Caco-2 (cell line): ENCODE measurements around the gene TAT. TPM values are rescaled to one million over a fixed set of nuclear protein-coding genes. Genes with fewer than 3 reads are reported as not detected.

Experiments used
- BruUV-seq: library from RNA; stranded (reverse); fragments of 400-500 nt; replicated peaks from 2 replicates; lab custom pipeline; 2021; lab: Mats Ljungman, UMichigan
- CTCF ChIA-PET: fragments of 300-600 bp; sonication (Branson Sonifier 250); formaldehyde crosslinking; loops from one replicate; lab custom pipeline; 2022; ENCODE audit warnings: antibody characterized with exemption; lab: Charles Lee
- POLR2A ChIA-PET: fragments of 300-600 bp; sonication (Branson Sonifier 250); formaldehyde crosslinking; loops from one replicate; lab custom pipeline; 2022; ENCODE audit warnings: antibody characterized with exemption; lab: Charles Lee
- DNase-seq, 2 experiments: peaks; one replicate each; pipeline versions ENCODE4 v3.0.0 to v3.0.0-alpha.2; 2020 to 2022
- H3K27me3 ChIP-seq: replicated peaks from 2 replicates; pipeline ENCODE4 v1.6.0; 2011; ENCODE audit warnings: low read length; ENCODE audit not compliant: control insufficient read depth, insufficient read depth
- H3K36me3 ChIP-seq: 2 replicates; pipeline ENCODE4 v1.5.1; 2011; ENCODE audit warnings: low read length; ENCODE audit not compliant: control insufficient read depth, insufficient read depth
- H3K4me1 ChIP-seq: fragments of 250-450 bp; sonication (Bioruptor Pico); 2 replicates; pipeline ENCODE4 v1.5.1; 2020; ENCODE audit warnings: mild to moderate bottlenecking
- H3K4me3 ChIP-seq: 2 replicates; pipeline ENCODE4 v1.5.1; 2011; ENCODE audit warnings: low read depth, mild to moderate bottlenecking, control low read depth, low read length
- H3K9me3 ChIP-seq: fragments of 250-450 bp; sonication (Bioruptor Pico); 2 replicates; pipeline ENCODE4 v1.5.1; 2020; ENCODE audit warnings: mild to moderate bottlenecking, moderate library complexity
- H3K27ac Mint-ChIP-seq: one replicate; pipeline ENCODE4 v1.8.0; 2022; ENCODE audit warnings: mixed read lengths; ENCODE audit not compliant: unreplicated experiment
- H3K27me3 Mint-ChIP-seq: one replicate; pipeline ENCODE4 v1.8.0; 2022; ENCODE audit warnings: mixed read lengths; ENCODE audit not compliant: insufficient read depth, unreplicated experiment
- H3K36me3 Mint-ChIP-seq: one replicate; pipeline ENCODE4 v1.8.0; 2022; ENCODE audit warnings: mild to moderate bottlenecking, mixed read lengths; ENCODE audit not compliant: insufficient read depth, unreplicated experiment
- H3K4me1 Mint-ChIP-seq: one replicate; pipeline ENCODE4 v1.8.0; 2022; ENCODE audit warnings: low read depth, mixed read lengths; ENCODE audit not compliant: unreplicated experiment
- H3K4me3 Mint-ChIP-seq: one replicate; pipeline ENCODE4 v1.8.0; 2022; ENCODE audit warnings: mild to moderate bottlenecking, moderate library complexity, mixed read lengths; ENCODE audit not compliant: unreplicated experiment
- H3K9me3 Mint-ChIP-seq: one replicate; pipeline ENCODE4 v1.8.0; 2022; ENCODE audit warnings: mixed read lengths; ENCODE audit not compliant: unreplicated experiment
- CTCF ChIP-seq, 2 experiments: fragments of 200-600 bp in 1 of 2; IDR thresholded peaks; 1 replicate in 1 of 2; 2 replicates in 1 of 2; pipeline versions ENCODE4 v1.5.1 to v1.8.0; 2011 to 2022; ENCODE audit warnings: antibody characterized with exemption in 1 of 2, control low read depth in 1 of 2, inconsistent platforms in 1 of 2, low read depth in 1 of 2, low read length in 1 of 2, mild to moderate bottlenecking in 1 of 2, moderate library complexity in 1 of 2; ENCODE audit not compliant: insufficient read depth in 1 of 2, severe bottlenecking in 1 of 2, unreplicated experiment in 1 of 2
- intact Hi-C: fragments of 100-400 bp; cut with micrococcal nuclease; formaldehyde crosslinking; loops from one replicate; pipeline ENCODE4 v1.10.0; 2022; ENCODE audit not compliant: unreplicated experiment
- total RNA-seq: library from RNA; stranded (reverse); gene quantifications from 2 replicates; pipeline ENCODE4 v1.2.3, GENCODE V29; 2022

Gene TAT
- total RNA-seq, 1 experiment from 2014 or later: not detected

GRCh38 chr16:71559855-71560254 lies 17.0 kb downstream of the TAT start:
- peaks cover 8% of the 10 kb centered on the region for H3K4me1 Mint-ChIP-seq
- no TSS peak for BruUV-seq
- H3K36me3 ChIP-seq: no peaks in the 10 kb centered on the region
- POLR2A ChIA-PET: no interaction called here
- peaks cover 14% of the 10 kb centered on the region for H3K9me3 Mint-ChIP-seq
- no peaks in the 10 kb centered on the region for H3K4me1 ChIP-seq
- no peak overlapping the region for H3K4me3 Mint-ChIP-seq
- no peak for TF ChIP-seq CTCF (IDR thresholded peaks at IDR 0.05; ENCODE audit: insufficient read depth in 1 of 2, low read depth in 1 of 2, low read length in 1 of 2, severe bottlenecking in 1 of 2, unreplicated experiment in 1 of 2)
- no peak overlapping the region for H3K4me3 ChIP-seq
- H3K27me3 Mint-ChIP-seq: no peaks in the 10 kb centered on the region
- H3K27ac Mint-ChIP-seq: no peak overlapping the region
- H3K27me3 ChIP-seq: no peaks in the 10 kb centered on the region
- CTCF ChIA-PET: no interaction called here
- DNase-seq: no peak
- intact Hi-C loops: no loop called here
- peaks cover 11% of the 10 kb centered on the region for H3K36me3 Mint-ChIP-seq
- H3K9me3 ChIP-seq: peaks cover 22% of the 10 kb centered on the region

DNA sequence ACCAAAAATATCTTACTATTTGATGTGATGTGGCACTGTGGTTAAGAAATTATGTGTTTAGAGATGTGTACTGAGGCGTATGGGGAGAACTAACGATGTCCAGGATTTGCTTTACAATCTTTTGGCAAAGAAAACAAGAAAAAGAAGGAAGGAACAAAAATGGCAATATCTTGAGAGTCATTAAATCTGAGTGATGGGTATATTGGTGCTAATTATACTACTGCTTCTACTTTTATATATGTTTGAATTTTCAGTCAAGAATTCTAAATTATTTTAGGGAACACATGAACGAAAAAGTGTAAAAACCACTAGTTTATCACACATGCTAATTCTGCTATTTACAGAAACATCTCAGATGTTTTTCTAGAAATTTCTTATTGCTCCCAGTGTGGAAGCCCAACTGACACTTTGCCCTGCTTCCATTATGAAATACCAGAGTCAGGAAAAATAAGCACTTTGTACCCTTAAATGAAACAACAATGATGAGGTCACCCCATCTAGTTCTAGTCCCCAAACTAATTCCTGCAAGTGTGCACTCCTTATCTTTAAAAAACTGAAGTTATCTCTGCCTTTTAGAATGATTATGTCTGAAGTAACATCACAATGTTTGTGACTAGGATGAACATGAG lies 18.8 kb downstream of the TAT start:
- H3K36me3 ChIP-seq: no peaks in the 10 kb centered on the region
- TF ChIP-seq CTCF (IDR thresholded peaks at IDR 0.05; ENCODE audit: insufficient read depth in 1 of 2, low read depth in 1 of 2, low read length in 1 of 2, severe bottlenecking in 1 of 2, unreplicated experiment in 1 of 2): no peak
- H3K4me1 ChIP-seq: no peaks in the 10 kb centered on the region
- H3K27ac Mint-ChIP-seq: no peak overlapping the region
- H3K36me3 Mint-ChIP-seq: no peaks in the 10 kb centered on the region
- no peak for DNase-seq
- ChIA-PET POLR2A (no interaction called here), CTCF (no interaction called here)
- H3K9me3 Mint-ChIP-seq: peaks cover 14% of the 10 kb centered on the region
- intact Hi-C loops: no loop called here
- no peaks in the 10 kb centered on the region for H3K27me3 ChIP-seq
- no peaks in the 10 kb centered on the region for H3K27me3 Mint-ChIP-seq
- peaks cover 25% of the 10 kb centered on the region for H3K9me3 ChIP-seq
- peaks cover under 1% of the 10 kb centered on the region for H3K4me1 Mint-ChIP-seq
- H3K4me3 Mint-ChIP-seq: no peak overlapping the region
- no TSS peak for BruUV-seq
- no peak overlapping the region for H3K4me3 ChIP-seq

- Mint-ChIP-seq H3K36me3 (no peaks in the 10 kb centered on the region), H3K27me3 (peaks cover 6% of the 10 kb centered on the region), H3K4me3 (no peak overlapping the region), H3K4me1 (peaks cover 6% of the 10 kb centered on the region), H3K27ac (no peak overlapping the region), H3K9me3 (peaks cover 12% of the 10 kb centered on the region)
- no peak overlapping the region for H3K4me3 ChIP-seq
- intact Hi-C loops: no loop called here
- H3K27me3 ChIP-seq: no peaks in the 10 kb centered on the region
- DNase-seq: no peak
- peaks cover 20% of the 10 kb centered on the region for H3K9me3 ChIP-seq
- ChIA-PET CTCF (no interaction called here), POLR2A (interaction anchor here (0.7 kb wide), 1 partner anchor 27 kb away, joined by 5 read pairs; no protein-coding TSS in a partner anchor)
- no peaks in the 10 kb centered on the region for H3K36me3 ChIP-seq
- no peak for TF ChIP-seq CTCF (IDR thresholded peaks at IDR 0.05; ENCODE audit: insufficient read depth in 1 of 2, low read depth in 1 of 2, low read length in 1 of 2, severe bottlenecking in 1 of 2, unreplicated experiment in 1 of 2)
- H3K4me1 ChIP-seq: no peaks in the 10 kb centered on the region
- no TSS peak for BruUV-seq
Measured at GRCh38 chr16:71557299-71557698, 19.6 kb downstream of the TAT start.
